HepG2 (cell line): ENCODE results near the gene STOML1. TPM values are rescaled to one million over a fixed set of nuclear protein-coding genes. Genes with fewer than 3 reads are reported as not detected.

Experiments
- GPN1 ChIP-seq: sonication (generic); formaldehyde crosslinking; IDR thresholded peaks from 2 replicates; pipeline ENCODE4 v1.5.1; 2020; ENCODE audit warnings: missing genetic modification reagents, borderline replicate concordance
- NONO ChIP-seq, 2 experiments: fragments of 450-650 bp in 1 of 2; sonication (generic) in 1 of 2; formaldehyde crosslinking in 1 of 2; IDR thresholded peaks in 1 of 2; conservative IDR thresholded peaks in 1 of 2; 2 replicates each; pipeline versions ENCODE4 v1.6.1 to v1.8.0; 2017 to 2022; ENCODE audit warnings: mild to moderate bottlenecking in 1 of 2, missing genetic modification reagents in 1 of 2, moderate library complexity in 1 of 2
- PHB2 ChIP-seq: fragments of 450-650 bp; IDR thresholded peaks from 2 replicates; pipeline ENCODE4 v1.6.1; 2018; ENCODE audit not compliant: partially characterized antibody
- RNF2 ChIP-seq: fragments of 450-650 bp; conservative IDR thresholded peaks from 2 replicates; pipeline ENCODE4 v1.6.1; 2016; ENCODE audit warnings: low read depth
- ZNF234 ChIP-seq: sonication (generic); formaldehyde crosslinking; conservative IDR thresholded peaks from 2 replicates; pipeline ENCODE4 v1.5.1; 2020; ENCODE audit warnings: mild to moderate bottlenecking, missing genetic modification reagents
- ZNF614 ChIP-seq: IDR thresholded peaks from 2 replicates; pipeline ENCODE4 v1.6.1; 2018; ENCODE audit warnings: missing biosample characterization, missing genetic modification reagents, inconsistent platforms, borderline replicate concordance
- polyA plus RNA-seq, 8 experiments: library from polyadenylated mRNA; depleted of rRNA in 3 of 8; stranded (reverse) in 7 of 8; unstranded in 1 of 8; fragments of >200 nt; fragmentation: Illumina TruSeq in 4 of 8; extraction: Trizol in 4 of 8; gene quantifications; 2 replicates each; pipeline versions ENCODE4 v1.2.1 to v1.2.3, GENCODE V29; 2011 to 2016; ENCODE audit warnings: low read depth in 4 of 8, missing spikeins in 1 of 8, mixed read lengths in 1 of 8; ENCODE audit not compliant: insufficient read depth in 1 of 8
- total RNA-seq, 5 experiments: library from RNA; depleted of rRNA; stranded (reverse); fragments of >200 nt; fragmentation: Illumina TruSeq; extraction: Trizol; gene quantifications; 2 replicates each; pipeline ENCODE4 v1.2.3, GENCODE V29; 2016; ENCODE audit warnings: low read depth in 1 of 5
- TF ChIP-seq, protein P1 (sequence below): sonication (generic); formaldehyde crosslinking; IDR thresholded peaks from 2 replicates; pipeline ENCODE4 v1.5.0; 2020; ENCODE audit warnings: mild to moderate bottlenecking, missing genetic modification reagents, borderline replicate concordance
- TF ChIP-seq, protein P2 (sequence below): sonication (generic); formaldehyde crosslinking; IDR thresholded peaks from 2 replicates; pipeline ENCODE4; 2020; ENCODE audit warnings: missing genetic modification reagents, mild to moderate bottlenecking, borderline replicate concordance

The STOML1 gene
- total and polyA plus RNA-seq, 2 of the 13 experiments (the other 11 are each of a cell fraction or from before 2014, with no cell fraction given), result 3.5 to 3.7 TPM

DNA sequence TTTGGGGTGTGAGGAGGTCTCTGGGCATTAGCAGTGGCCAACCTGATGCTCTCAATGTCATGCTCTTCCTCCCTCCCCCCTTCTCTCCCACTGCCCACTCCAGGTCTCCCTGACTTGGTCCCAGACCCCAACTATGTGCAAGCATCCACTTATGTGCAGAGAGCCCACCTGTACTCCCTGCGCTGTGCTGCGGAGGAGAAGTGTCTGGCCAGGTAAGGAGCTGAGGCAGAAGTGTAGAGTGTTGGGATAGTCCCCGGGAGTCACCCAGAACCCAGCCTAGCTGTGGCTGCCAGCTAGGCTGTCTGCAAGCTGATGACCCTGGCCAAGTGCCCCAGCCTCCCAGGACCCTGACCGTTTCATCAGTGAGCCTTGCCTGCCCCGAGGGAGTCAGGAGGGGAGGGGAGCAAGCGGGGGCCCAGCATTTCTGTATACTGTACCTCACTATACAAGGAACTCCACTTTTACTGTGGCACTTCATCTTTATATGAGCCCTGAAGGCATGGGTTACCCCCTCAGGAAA lies 49.3 kb downstream of the STOML1 start (continued):
- TF ChIP-seq, protein P1, sequence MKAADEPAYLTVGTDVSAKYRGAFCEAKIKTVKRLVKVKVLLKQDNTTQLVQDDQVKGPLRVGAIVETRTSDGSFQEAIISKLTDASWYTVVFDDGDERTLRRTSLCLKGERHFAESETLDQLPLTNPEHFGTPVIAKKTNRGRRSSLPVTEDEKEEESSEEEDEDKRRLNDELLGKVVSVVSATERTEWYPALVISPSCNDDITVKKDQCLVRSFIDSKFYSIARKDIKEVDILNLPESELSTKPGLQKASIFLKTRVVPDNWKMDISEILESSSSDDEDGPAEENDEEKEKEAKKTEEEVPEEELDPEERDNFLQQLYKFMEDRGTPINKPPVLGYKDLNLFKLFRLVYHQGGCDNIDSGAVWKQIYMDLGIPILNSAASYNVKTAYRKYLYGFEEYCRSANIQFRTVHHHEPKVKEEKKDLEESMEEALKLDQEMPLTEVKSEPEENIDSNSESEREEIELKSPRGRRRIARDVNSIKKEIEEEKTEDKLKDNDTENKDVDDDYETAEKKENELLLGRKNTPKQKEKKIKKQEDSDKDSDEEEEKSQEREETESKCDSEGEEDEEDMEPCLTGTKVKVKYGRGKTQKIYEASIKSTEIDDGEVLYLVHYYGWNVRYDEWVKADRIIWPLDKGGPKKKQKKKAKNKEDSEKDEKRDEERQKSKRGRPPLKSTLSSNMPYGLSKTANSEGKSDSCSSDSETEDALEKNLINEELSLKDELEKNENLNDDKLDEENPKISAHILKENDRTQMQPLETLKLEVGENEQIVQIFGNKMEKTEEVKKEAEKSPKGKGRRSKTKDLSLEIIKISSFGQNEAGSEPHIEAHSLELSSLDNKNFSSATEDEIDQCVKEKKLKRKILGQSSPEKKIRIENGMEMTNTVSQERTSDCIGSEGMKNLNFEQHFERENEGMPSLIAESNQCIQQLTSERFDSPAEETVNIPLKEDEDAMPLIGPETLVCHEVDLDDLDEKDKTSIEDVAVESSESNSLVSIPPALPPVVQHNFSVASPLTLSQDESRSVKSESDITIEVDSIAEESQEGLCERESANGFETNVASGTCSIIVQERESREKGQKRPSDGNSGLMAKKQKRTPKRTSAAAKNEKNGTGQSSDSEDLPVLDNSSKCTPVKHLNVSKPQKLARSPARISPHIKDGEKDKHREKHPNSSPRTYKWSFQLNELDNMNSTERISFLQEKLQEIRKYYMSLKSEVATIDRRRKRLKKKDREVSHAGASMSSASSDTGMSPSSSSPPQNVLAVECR (CRISPR knock-in tag), result no peak
- TF ChIP-seq NONO (IDR thresholded peaks at IDR 0.05), result no peak
- no peak for TF ChIP-seq NONO (CRISPR knock-in tag; conservative IDR thresholded peaks at IDR 0.05)
- TF ChIP-seq GPN1 (CRISPR knock-in tag), result no peak
- TF ChIP-seq ZNF614 (CRISPR knock-in tag), result no peak
- TF ChIP-seq ZNF234 (CRISPR knock-in tag), result no peak
- TF ChIP-seq RNF2, result no peak
- no peak for TF ChIP-seq PHB2
- TF ChIP-seq, protein P2, sequence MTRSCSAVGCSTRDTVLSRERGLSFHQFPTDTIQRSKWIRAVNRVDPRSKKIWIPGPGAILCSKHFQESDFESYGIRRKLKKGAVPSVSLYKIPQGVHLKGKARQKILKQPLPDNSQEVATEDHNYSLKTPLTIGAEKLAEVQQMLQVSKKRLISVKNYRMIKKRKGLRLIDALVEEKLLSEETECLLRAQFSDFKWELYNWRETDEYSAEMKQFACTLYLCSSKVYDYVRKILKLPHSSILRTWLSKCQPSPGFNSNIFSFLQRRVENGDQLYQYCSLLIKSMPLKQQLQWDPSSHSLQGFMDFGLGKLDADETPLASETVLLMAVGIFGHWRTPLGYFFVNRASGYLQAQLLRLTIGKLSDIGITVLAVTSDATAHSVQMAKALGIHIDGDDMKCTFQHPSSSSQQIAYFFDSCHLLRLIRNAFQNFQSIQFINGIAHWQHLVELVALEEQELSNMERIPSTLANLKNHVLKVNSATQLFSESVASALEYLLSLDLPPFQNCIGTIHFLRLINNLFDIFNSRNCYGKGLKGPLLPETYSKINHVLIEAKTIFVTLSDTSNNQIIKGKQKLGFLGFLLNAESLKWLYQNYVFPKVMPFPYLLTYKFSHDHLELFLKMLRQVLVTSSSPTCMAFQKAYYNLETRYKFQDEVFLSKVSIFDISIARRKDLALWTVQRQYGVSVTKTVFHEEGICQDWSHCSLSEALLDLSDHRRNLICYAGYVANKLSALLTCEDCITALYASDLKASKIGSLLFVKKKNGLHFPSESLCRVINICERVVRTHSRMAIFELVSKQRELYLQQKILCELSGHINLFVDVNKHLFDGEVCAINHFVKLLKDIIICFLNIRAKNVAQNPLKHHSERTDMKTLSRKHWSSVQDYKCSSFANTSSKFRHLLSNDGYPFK (CRISPR knock-in tag), result no peak
